ENCODE data around the gene OXNAD1. TPM values are rescaled to one million over a fixed set of nuclear protein-coding genes. Genes with fewer than 3 reads are reported as not detected.

OXNAD1 gene
- total and polyA plus RNA-seq, 2 of the 13 experiments (the other 11 are each of a cell fraction or from before 2014, with no cell fraction given): 9.9 to 18.8 TPM

- no peak overlapping the region for H3K4me3 ChIP-seq (replicated peaks in 1 of 3; ENCODE audit: insufficient read depth in 1 of 3, low read depth in 2 of 3, low read length in 3 of 3)
- peaks cover 1 to 26% of the 10 kb centered on the region in 2 experiments; a peak in 3 of 5 replicates for H3K36me3 ChIP-seq (replicated peaks in 1 of 2; ENCODE audit: control insufficient read depth in 1 of 2, insufficient read depth in 2 of 2, low read length in 2 of 2)
- WGBS (ENCODE audit: low lambda C conversion rate): 95% methylated on average over 1 of the region's 1 CpG
- no peak overlapping the region for H3K27ac ChIP-seq (ENCODE audit: extremely low read length, insufficient read depth, low read length)
- POLR2A ChIA-PET: interaction anchor here (1.0 kb wide), 1 partner anchor 8 kb away, joined by 3 read pairs; no protein-coding TSS in a partner anchor
- no peak for FAIRE-seq
- no peaks in the 10 kb centered on the region for H3K9me3 ChIP-seq (ENCODE audit: low read length)
- TF ChIP-seq FOXA3 (CRISPR knock-in tag; IDR thresholded peaks at IDR 0.05) (no peak), CREB1 (IDR thresholded peaks at IDR 0.05) (peak; percentile 21; the same call in 1 of the 2 replicates), CREB1 (CRISPR knock-in tag; IDR thresholded peaks at IDR 0.05) (no peak)
- no peak for ATAC-seq
- in situ Hi-C loops (cut with HindIII; ENCODE audit: extremely low pct_ligation_motif_present, low pct_unique_long_range_greater_than_20kb) (no loop called here), intact Hi-C loops (cut with micrococcal nuclease; ENCODE audit: unreplicated experiment) (no loop called here)
- no peak overlapping the region for H2AFZ ChIP-seq (ENCODE audit: low read length)
- H3K4me2 ChIP-seq (ENCODE audit: low read depth, low read length): no peak overlapping the region
- H3K9ac ChIP-seq (ENCODE audit: insufficient read depth, low read depth, low read length): no peak overlapping the region
- H3K27me3 ChIP-seq (ENCODE audit: control insufficient read depth in 1 of 2, insufficient read depth in 2 of 2, low read length in 2 of 2): no peaks in the 10 kb centered on the region; a peak in 1 of 5 replicates
- BruUV-seq (replicated peaks): no TSS peak
- peaks cover 23% of the 10 kb centered on the region for H3K79me2 ChIP-seq (ENCODE audit: insufficient read depth, low read length)
- CTCF ChIA-PET (ENCODE audit: low intra/inter-chr PET ratio, low total read pairs): no interaction called here
- no peak for DNase-seq (ENCODE audit: low spot score)
- H3K4me1 ChIP-seq (ENCODE audit: insufficient read depth, low read length): peaks cover 17% of the 10 kb centered on the region
- H4K20me1 ChIP-seq (ENCODE audit: insufficient read depth, low read length): no peaks in the 10 kb centered on the region
Observed at GRCh38 chr3:16260046-16260445, 5.0 kb upstream of the OXNAD1 start.

GRCh38 chr3:16262174-16262573, 2.8 kb upstream of the OXNAD1 start:
- Histone ChIP-seq H3K36me3 (replicated peaks in 1 of 2; ENCODE audit: control insufficient read depth in 1 of 2, insufficient read depth in 2 of 2, low read length in 2 of 2) (peaks cover 1 to 26% of the 10 kb centered on the region in 2 experiments; a peak in 3 of 5 replicates), H3K79me2 (ENCODE audit: insufficient read depth, low read length) (peaks cover 44% of the 10 kb centered on the region), H3K27me3 (ENCODE audit: control insufficient read depth in 1 of 2, insufficient read depth in 2 of 2, low read length in 2 of 2) (no peaks in the 10 kb centered on the region; a peak in 1 of 5 replicates), H3K4me1 (ENCODE audit: insufficient read depth, low read length) (peaks cover 29% of the 10 kb centered on the region), H2AFZ (ENCODE audit: low read length) (no peak overlapping the region), H4K20me1 (ENCODE audit: insufficient read depth, low read length) (no peaks in the 10 kb centered on the region), H3K4me3 (replicated peaks in 1 of 3; ENCODE audit: insufficient read depth in 1 of 3, low read depth in 2 of 3, low read length in 3 of 3) (no peak overlapping the region), H3K4me2 (ENCODE audit: low read depth, low read length) (no peak overlapping the region), H3K27ac (ENCODE audit: extremely low read length, insufficient read depth, low read length) (no peak overlapping the region), H3K9ac (ENCODE audit: insufficient read depth, low read depth, low read length) (no peak overlapping the region), H3K9me3 (ENCODE audit: low read length) (no peaks in the 10 kb centered on the region)
- TF ChIP-seq LCORL (IDR thresholded peaks at IDR 0.05) (no peak), LCORL (CRISPR knock-in tag; IDR thresholded peaks at IDR 0.05) (no peak), ZNF569 (CRISPR knock-in tag; IDR thresholded peaks at IDR 0.05; ENCODE audit: borderline replicate concordance) (no peak)
- DNase-seq (ENCODE audit: low spot score) (no peak), FAIRE-seq (no peak), ATAC-seq (no peak)
- intact Hi-C loops (cut with micrococcal nuclease; ENCODE audit: unreplicated experiment): no loop called here
- ChIA-PET POLR2A (no interaction called here), CTCF (ENCODE audit: low intra/inter-chr PET ratio, low total read pairs) (no interaction called here)
- BruUV-seq (replicated peaks): no TSS peak
- in situ Hi-C loops (cut with HindIII; ENCODE audit: extremely low pct_ligation_motif_present, low pct_unique_long_range_greater_than_20kb): no loop called here
- 83% methylated on average over 4 of the region's 4 CpGs for WGBS (ENCODE audit: low lambda C conversion rate)

All from HepG2 (cell line).